ENCODE results near the gene SIGMAR1.
A peak's percentile ranks its signal among the peaks of the same experiment; 100 is the strongest.

The SIGMAR1 gene

GRCh38 chr9:34627716-34628655 is 9.6 kb downstream of the SIGMAR1 start:
- DNase-seq (no peak), ATAC-seq (peak; percentile 5)
- H3K27ac Mint-ChIP-seq = peak overlapping the region in 1 of 2 donors; percentile 29
- H3K4me1 Mint-ChIP-seq = peaks cover 27% of the 10 kb centered on the region
- H3K27me3 Mint-ChIP-seq = peaks cover 78% of the 10 kb centered on the region
- no peaks in the 10 kb centered on the region for H3K9me3 Mint-ChIP-seq
- peak overlapping the region; percentile 79 to 84 for H3K4me3 Mint-ChIP-seq

GRCh38 chr9:34625186-34625486 is 12.5 kb downstream of the SIGMAR1 start:
- H3K27me3 Mint-ChIP-seq = peaks cover 88% of the 10 kb centered on the region
- H3K27ac Mint-ChIP-seq = no peak overlapping the region
- peaks cover 40% of the 10 kb centered on the region for H3K4me1 Mint-ChIP-seq
- DNase-seq (no peak), ATAC-seq (no peak)
- no peaks in the 10 kb centered on the region for H3K9me3 Mint-ChIP-seq
- no peak overlapping the region for H3K4me3 Mint-ChIP-seq

- ATAC-seq = no peak
- DNase-seq = no peak
- Mint-ChIP-seq H3K9me3 (no peaks in the 10 kb centered on the region), H3K27me3 (peaks cover 83% of the 10 kb centered on the region), H3K4me1 (peaks cover 44% of the 10 kb centered on the region), H3K4me3 (no peak overlapping the region), H3K27ac (no peak overlapping the region)
Measured at GRCh38 chr9:34624475-34625185, 13.0 kb downstream of the SIGMAR1 start.

- Mint-ChIP-seq H3K4me1 (peaks cover 43% of the 10 kb centered on the region), H3K9me3 (no peaks in the 10 kb centered on the region), H3K27me3 (peaks cover 73% of the 10 kb centered on the region), H3K27ac (no peak overlapping the region), H3K4me3 (peak overlapping the region; percentile 54 to 65)
- ATAC-seq = peak; percentile 13
- DNase-seq = peak in 1 of 2 donors; percentile 27
Measured at GRCh38 chr9:34623374-34624235, 14.0 kb downstream of the SIGMAR1 start.

GRCh38 chr9:34620061-34620994 is 17.3 kb downstream of the SIGMAR1 start, which contains the start of gene DCTN3:
TSS of gene DCTN3 (minus strand) at chr9:34620495. CDS start at chr9:34620464, 31 bp downstream.
- DNase-seq = peak; percentile 85 to 93
- Mint-ChIP-seq H3K9me3 (no peaks in the 10 kb centered on the region), H3K4me3 (peak within 1 kb of the TSS; percentile 90 to 98), H3K4me1 (peaks cover 35% of the 10 kb centered on the region), H3K27me3 (peaks cover 40% of the 10 kb centered on the region), H3K27ac (peak within 1 kb of the TSS; percentile 93 to 96)
- peak; percentile 97 for ATAC-seq

- no peak overlapping the region for H3K4me3 Mint-ChIP-seq
- no peak for DNase-seq
- H3K27me3 Mint-ChIP-seq = no peaks in the 10 kb centered on the region
- peaks cover 33% of the 10 kb centered on the region for H3K4me1 Mint-ChIP-seq
- no peak overlapping the region for H3K27ac Mint-ChIP-seq
- no peaks in the 10 kb centered on the region for H3K9me3 Mint-ChIP-seq
- ATAC-seq = no peak
Measured at GRCh38 chr9:34615132-34615531, 22.5 kb downstream of the SIGMAR1 start.

- Mint-ChIP-seq H3K4me3 (peak overlapping the region; percentile 89 to 94), H3K27ac (peak overlapping the region; percentile 44 to 89), H3K4me1 (peaks cover 20% of the 10 kb centered on the region), H3K9me3 (no peaks in the 10 kb centered on the region), H3K27me3 (no peaks in the 10 kb centered on the region)
- DNase-seq (peak; percentile 71 to 72), ATAC-seq (peak; percentile 50)
Measured at GRCh38 chr9:34612788-34613390, 24.7 kb downstream of the SIGMAR1 start.

GRCh38 chr9:34611811-34612787 is 25.5 kb downstream of the SIGMAR1 start, which contains the start of gene RPP25L:
TSS of gene RPP25L (minus strand) at chr9:34612097. CDS start at chr9:34611296, 801 bp downstream.
- Mint-ChIP-seq H3K27me3 (no peaks in the 10 kb centered on the region), H3K27ac (peak within 1 kb of the TSS; percentile 97), H3K9me3 (no peaks in the 10 kb centered on the region), H3K4me3 (peak within 1 kb of the TSS; percentile 89 to 94), H3K4me1 (peaks cover 20% of the 10 kb centered on the region)
- peak; percentile 83 to 87 for DNase-seq
- ATAC-seq = peak; percentile 93

GRCh38 chr9:34611251-34611810 is 26.3 kb downstream of the SIGMAR1 start:
- ATAC-seq (peak; percentile 22), DNase-seq (no peak)
- peaks cover 20% of the 10 kb centered on the region for H3K4me1 Mint-ChIP-seq
- H3K9me3 Mint-ChIP-seq = no peaks in the 10 kb centered on the region
- peak overlapping the region; percentile 97 for H3K27ac Mint-ChIP-seq
- H3K27me3 Mint-ChIP-seq = no peaks in the 10 kb centered on the region
- H3K4me3 Mint-ChIP-seq = peak overlapping the region; percentile 89 to 94

- peaks cover 20% of the 10 kb centered on the region for H3K4me1 Mint-ChIP-seq
- H3K27ac Mint-ChIP-seq = no peak overlapping the region
- H3K27me3 Mint-ChIP-seq = no peaks in the 10 kb centered on the region
- ATAC-seq (no peak), DNase-seq (no peak)
- no peaks in the 10 kb centered on the region for H3K9me3 Mint-ChIP-seq
- H3K4me3 Mint-ChIP-seq = peak overlapping the region; percentile 89 to 94
Measured at GRCh38 chr9:34610434-34611206, 27.0 kb downstream of the SIGMAR1 start.

GRCh38 chr9:34607331-34607730 is 30.3 kb downstream of the SIGMAR1 start:
- Mint-ChIP-seq H3K27ac (no peak overlapping the region), H3K4me1 (peaks cover 10% of the 10 kb centered on the region), H3K4me3 (no peak overlapping the region), H3K27me3 (no peaks in the 10 kb centered on the region), H3K9me3 (no peaks in the 10 kb centered on the region)
- ATAC-seq (no peak), DNase-seq (no peak)

GRCh38 chr9:34606905-34607304 is 30.7 kb downstream of the SIGMAR1 start:
- Mint-ChIP-seq H3K9me3 (no peaks in the 10 kb centered on the region), H3K27me3 (no peaks in the 10 kb centered on the region), H3K4me3 (no peak overlapping the region), H3K27ac (no peak overlapping the region), H3K4me1 (peaks cover 7% of the 10 kb centered on the region)
- DNase-seq (no peak), ATAC-seq (no peak)
